Keratinocyte (primary cell): ENCODE results near the gene FKBP1A. TPM values are rescaled to one million over a fixed set of nuclear protein-coding genes. Genes with fewer than 3 reads are reported as not detected.

Source experiments
- DNase-seq: peaks from one replicate; pipeline ENCODE4 v3.0.0-alpha.2; 2011; ENCODE audit warnings: low read depth, missing footprints, low spot score
- FAIRE-seq: peaks from 2 replicates; lab custom pipeline; 2011; peaks lifted over from hg19 to GRCh38; lab: Jason Lieb, UNC
- H2AFZ ChIP-seq: 2 replicates; pipeline ENCODE4 v1.6.0; 2012; ENCODE audit warnings: low read length, control low read depth, inconsistent platforms; ENCODE audit not compliant: control insufficient read depth
- H3K27ac ChIP-seq: 2 replicates; pipeline ENCODE4 v1.5.1; 2011; ENCODE audit warnings: low read length; ENCODE audit not compliant: control insufficient read depth, insufficient read depth
- H3K27me3 ChIP-seq: 3 replicates; pipeline ENCODE4 v1.6.0; 2011; ENCODE audit warnings: low read length; ENCODE audit not compliant: control insufficient read depth, insufficient read depth; ENCODE audit errors: extremely low read depth
- H3K36me3 ChIP-seq, 2 experiments: 2 replicates in 1 of 2; 3 replicates in 1 of 2; pipeline ENCODE4 v1.5.1; 2011; ENCODE audit warnings: low read length in 2 of 2, mild to moderate bottlenecking in 1 of 2; ENCODE audit not compliant: control insufficient read depth in 2 of 2, insufficient read depth in 2 of 2; ENCODE audit errors: extremely low read depth in 1 of 2
- H3K4me1 ChIP-seq: 3 replicates; pipeline ENCODE4 v1.5.1; 2011; ENCODE audit warnings: low read length; ENCODE audit not compliant: control insufficient read depth, insufficient read depth; ENCODE audit errors: extremely low read depth
- H3K4me2 ChIP-seq: 3 replicates; pipeline ENCODE4 v1.6.0; 2011; ENCODE audit warnings: low read depth, low read length; ENCODE audit not compliant: control insufficient read depth, insufficient read depth; ENCODE audit errors: extremely low read depth
- H3K4me3 ChIP-seq, 3 experiments: fragments of 200-600 bp in 1 of 3; sonication (generic) in 1 of 3; 2 replicates in 2 of 3; 3 replicates in 1 of 3; pipeline ENCODE4 v1.5.1; 2011 to 2016; ENCODE audit warnings: low read length in 3 of 3, mild to moderate bottlenecking in 3 of 3, control low read depth in 2 of 3, inconsistent platforms in 1 of 3, low read depth in 1 of 3, mixed read lengths in 1 of 3, mixed run types in 1 of 3, moderate library complexity in 1 of 3; ENCODE audit not compliant: control insufficient read depth in 2 of 3, insufficient read depth in 2 of 3; ENCODE audit errors: extremely low read depth in 1 of 3
- H3K79me2 ChIP-seq: 2 replicates; pipeline ENCODE4 v1.6.0; 2012; ENCODE audit warnings: low read length; ENCODE audit not compliant: control insufficient read depth, insufficient read depth
- H3K9ac ChIP-seq: 3 replicates; pipeline ENCODE4 v1.6.0; 2011; ENCODE audit warnings: low read length; ENCODE audit not compliant: control insufficient read depth, insufficient read depth; ENCODE audit errors: extremely low read depth
- H3K9me1 ChIP-seq: 3 replicates; pipeline ENCODE4 v1.6.0; 2011; ENCODE audit warnings: low read length; ENCODE audit not compliant: control insufficient read depth, insufficient read depth; ENCODE audit errors: extremely low read depth
- H3K9me3 ChIP-seq: 2 replicates; pipeline ENCODE4 v1.5.1; 2012; ENCODE audit warnings: low read depth, low read length; ENCODE audit not compliant: control insufficient read depth
- H4K20me1 ChIP-seq: 3 replicates; pipeline ENCODE4 v1.6.0; 2011; ENCODE audit warnings: low read length; ENCODE audit not compliant: control insufficient read depth, insufficient read depth; ENCODE audit errors: extremely low read depth
- CTCF ChIP-seq, 3 experiments: IDR thresholded peaks in 1 of 3; conservative IDR thresholded peaks in 1 of 3; optimal IDR thresholded peaks in 1 of 3; 2 replicates in 2 of 3; 3 replicates in 1 of 3; pipeline versions ENCODE3 to v1.5.1; 2011; ENCODE audit warnings: low read length in 3 of 3, mild to moderate bottlenecking in 3 of 3, moderate library complexity in 2 of 3, control low read depth in 1 of 3, inconsistent platforms in 1 of 3; ENCODE audit not compliant: insufficient read depth in 2 of 3; ENCODE audit errors: extremely low read depth in 1 of 3
- EZH2 ChIP-seq: IDR thresholded peaks from one replicate; pipeline ENCODE4 v1.6.1; 2012; ENCODE audit warnings: inconsistent platforms, mild to moderate bottlenecking, low read length, moderate library complexity
- dilution Hi-C: fragments of 300-500 bp; cut with MboI; formaldehyde crosslinking; loops from one replicate; pipeline ENCODE4 v1.7.0; 2020; ENCODE audit warnings: low sequenced_read_pairs; ENCODE audit not compliant: extremely low pct_ligation_motif_present
- polyA plus RNA-seq, 5 experiments: library from polyadenylated mRNA; depleted of rRNA in 3 of 5; stranded (reverse) in 3 of 5; stranded (forward) in 1 of 5; unstranded in 1 of 5; fragments of >200 nt; gene quantifications; 1 replicate in 1 of 5; 2 replicates in 3 of 5; 3 replicates in 1 of 5; pipeline versions ENCODE4 v1.2.1 to v1.2.3, GENCODE V29; 2011 to 2012; ENCODE audit warnings: missing spikeins in 2 of 5, low read depth in 1 of 5, low replicate concordance in 1 of 5

The FKBP1A gene
- polyA plus RNA-seq, 1 donor (not counting 4 experiments of a cell fraction or from before 2014, with no cell fraction given), result 1,010 TPM

GRCh38 chr20:1376408-1377270 lies 16.2 kb downstream of the FKBP1A start:
- Histone ChIP-seq H3K9ac (no peak overlapping the region), H3K79me2 (peaks cover 97% of the 10 kb centered on the region), H3K27ac (peak overlapping the region; percentile 79), H3K4me3 (no peak overlapping the region), H3K36me3 (peaks cover 13 to 33% of the 10 kb centered on the region in 2 experiments), H3K9me1 (peaks cover 5% of the 10 kb centered on the region), H4K20me1 (peaks cover 40% of the 10 kb centered on the region), H3K4me2 (no peak overlapping the region), H2AFZ (no peak overlapping the region), H3K9me3 (no peaks in the 10 kb centered on the region), H3K4me1 (peaks cover 37% of the 10 kb centered on the region), H3K27me3 (no peaks in the 10 kb centered on the region)
- TF ChIP-seq EZH2, result no peak
- no peak for TF ChIP-seq CTCF (optimal IDR thresholded peaks at IDR 0.05 in 1 of 3, IDR thresholded peaks at IDR 0.05 in 1 of 3, conservative IDR thresholded peaks at IDR 0.05 in 1 of 3; ENCODE audit: extremely low read depth in 1 of 3, insufficient read depth in 2 of 3, low read length in 3 of 3)
- DNase-seq, result no peak
- no peak for FAIRE-seq
- dilution Hi-C loops, result no loop called here

GRCh38 chr20:1376007-1376406 lies 16.8 kb downstream of the FKBP1A start:
- Histone ChIP-seq H3K9ac (no peak overlapping the region), H3K79me2 (peaks cover 97% of the 10 kb centered on the region), H2AFZ (no peak overlapping the region), H3K4me3 (no peak overlapping the region), H3K36me3 (peaks cover 18 to 39% of the 10 kb centered on the region in 2 experiments), H4K20me1 (peaks cover 37% of the 10 kb centered on the region), H3K27ac (no peak overlapping the region), H3K9me3 (no peaks in the 10 kb centered on the region), H3K4me2 (no peak overlapping the region), H3K27me3 (no peaks in the 10 kb centered on the region), H3K4me1 (peaks cover 42% of the 10 kb centered on the region), H3K9me1 (peaks cover 5% of the 10 kb centered on the region)
- no peak for DNase-seq
- dilution Hi-C loops, result no loop called here
- no peak for TF ChIP-seq EZH2
- TF ChIP-seq CTCF (optimal IDR thresholded peaks at IDR 0.05 in 1 of 3, IDR thresholded peaks at IDR 0.05 in 1 of 3, conservative IDR thresholded peaks at IDR 0.05 in 1 of 3; ENCODE audit: extremely low read depth in 1 of 3, insufficient read depth in 2 of 3, low read length in 3 of 3), result no peak
- FAIRE-seq, result no peak
